Keratinocyte (primary cell): ENCODE measurements around the gene HSH2D. TPM values are rescaled to one million over a fixed set of nuclear protein-coding genes. Genes with fewer than 3 reads are reported as not detected.

Experiments used
- DNase-seq: peaks from one replicate; pipeline ENCODE4 v3.0.0-alpha.2; 2011; ENCODE audit warnings: low read depth, missing footprints, low spot score
- FAIRE-seq: peaks from 2 replicates; lab custom pipeline; 2011; peaks lifted over from hg19 to GRCh38; lab: Jason Lieb, UNC
- H2AFZ ChIP-seq: 2 replicates; pipeline ENCODE4 v1.6.0; 2012; ENCODE audit warnings: low read length, control low read depth, inconsistent platforms; ENCODE audit not compliant: control insufficient read depth
- H3K27ac ChIP-seq: 2 replicates; pipeline ENCODE4 v1.5.1; 2011; ENCODE audit warnings: low read length; ENCODE audit not compliant: control insufficient read depth, insufficient read depth
- H3K27me3 ChIP-seq: 3 replicates; pipeline ENCODE4 v1.6.0; 2011; ENCODE audit warnings: low read length; ENCODE audit not compliant: control insufficient read depth, insufficient read depth; ENCODE audit errors: extremely low read depth
- H3K36me3 ChIP-seq, 2 experiments: 2 replicates in 1 of 2; 3 replicates in 1 of 2; pipeline ENCODE4 v1.5.1; 2011; ENCODE audit warnings: low read length in 2 of 2, mild to moderate bottlenecking in 1 of 2; ENCODE audit not compliant: control insufficient read depth in 2 of 2, insufficient read depth in 2 of 2; ENCODE audit errors: extremely low read depth in 1 of 2
- H3K4me1 ChIP-seq: 3 replicates; pipeline ENCODE4 v1.5.1; 2011; ENCODE audit warnings: low read length; ENCODE audit not compliant: control insufficient read depth, insufficient read depth; ENCODE audit errors: extremely low read depth
- H3K4me2 ChIP-seq: 3 replicates; pipeline ENCODE4 v1.6.0; 2011; ENCODE audit warnings: low read depth, low read length; ENCODE audit not compliant: control insufficient read depth, insufficient read depth; ENCODE audit errors: extremely low read depth
- H3K4me3 ChIP-seq, 3 experiments: fragments of 200-600 bp in 1 of 3; sonication (generic) in 1 of 3; 2 replicates in 2 of 3; 3 replicates in 1 of 3; pipeline ENCODE4 v1.5.1; 2011 to 2016; ENCODE audit warnings: low read length in 3 of 3, mild to moderate bottlenecking in 3 of 3, control low read depth in 2 of 3, inconsistent platforms in 1 of 3, low read depth in 1 of 3, mixed read lengths in 1 of 3, mixed run types in 1 of 3, moderate library complexity in 1 of 3; ENCODE audit not compliant: control insufficient read depth in 2 of 3, insufficient read depth in 2 of 3; ENCODE audit errors: extremely low read depth in 1 of 3
- H3K79me2 ChIP-seq: 2 replicates; pipeline ENCODE4 v1.6.0; 2012; ENCODE audit warnings: low read length; ENCODE audit not compliant: control insufficient read depth, insufficient read depth
- H3K9ac ChIP-seq: 3 replicates; pipeline ENCODE4 v1.6.0; 2011; ENCODE audit warnings: low read length; ENCODE audit not compliant: control insufficient read depth, insufficient read depth; ENCODE audit errors: extremely low read depth
- H3K9me1 ChIP-seq: 3 replicates; pipeline ENCODE4 v1.6.0; 2011; ENCODE audit warnings: low read length; ENCODE audit not compliant: control insufficient read depth, insufficient read depth; ENCODE audit errors: extremely low read depth
- H3K9me3 ChIP-seq: 2 replicates; pipeline ENCODE4 v1.5.1; 2012; ENCODE audit warnings: low read depth, low read length; ENCODE audit not compliant: control insufficient read depth
- H4K20me1 ChIP-seq: 3 replicates; pipeline ENCODE4 v1.6.0; 2011; ENCODE audit warnings: low read length; ENCODE audit not compliant: control insufficient read depth, insufficient read depth; ENCODE audit errors: extremely low read depth
- CTCF ChIP-seq, 3 experiments: IDR thresholded peaks in 1 of 3; conservative IDR thresholded peaks in 1 of 3; optimal IDR thresholded peaks in 1 of 3; 2 replicates in 2 of 3; 3 replicates in 1 of 3; pipeline versions ENCODE3 to v1.5.1; 2011; ENCODE audit warnings: low read length in 3 of 3, mild to moderate bottlenecking in 3 of 3, moderate library complexity in 2 of 3, control low read depth in 1 of 3, inconsistent platforms in 1 of 3; ENCODE audit not compliant: insufficient read depth in 2 of 3; ENCODE audit errors: extremely low read depth in 1 of 3
- EZH2 ChIP-seq: IDR thresholded peaks from one replicate; pipeline ENCODE4 v1.6.1; 2012; ENCODE audit warnings: inconsistent platforms, mild to moderate bottlenecking, low read length, moderate library complexity
- dilution Hi-C: fragments of 300-500 bp; cut with MboI; formaldehyde crosslinking; loops from one replicate; pipeline ENCODE4 v1.7.0; 2020; ENCODE audit warnings: low sequenced_read_pairs; ENCODE audit not compliant: extremely low pct_ligation_motif_present
- polyA plus RNA-seq, 5 experiments: library from polyadenylated mRNA; depleted of rRNA in 3 of 5; stranded (reverse) in 3 of 5; stranded (forward) in 1 of 5; unstranded in 1 of 5; fragments of >200 nt; gene quantifications; 1 replicate in 1 of 5; 2 replicates in 3 of 5; 3 replicates in 1 of 5; pipeline versions ENCODE4 v1.2.1 to v1.2.3, GENCODE V29; 2011 to 2012; ENCODE audit warnings: missing spikeins in 2 of 5, low read depth in 1 of 5, low replicate concordance in 1 of 5

The HSH2D gene
- polyA plus RNA-seq, 1 donor (not counting 4 experiments of a cell fraction or from before 2014, with no cell fraction given): 1.1 TPM

- TF ChIP-seq CTCF (optimal IDR thresholded peaks at IDR 0.05 in 1 of 3, IDR thresholded peaks at IDR 0.05 in 1 of 3, conservative IDR thresholded peaks at IDR 0.05 in 1 of 3; ENCODE audit: extremely low read depth in 1 of 3, insufficient read depth in 2 of 3, low read length in 3 of 3): no peak
- no peak for TF ChIP-seq EZH2
- Histone ChIP-seq H3K9me1 (no peaks in the 10 kb centered on the region), H4K20me1 (no peaks in the 10 kb centered on the region), H3K79me2 (no peaks in the 10 kb centered on the region), H3K9ac (no peak overlapping the region), H3K27me3 (no peaks in the 10 kb centered on the region), H3K4me3 (no peak overlapping the region), H2AFZ (no peak overlapping the region), H3K4me1 (no peaks in the 10 kb centered on the region), H3K27ac (no peak overlapping the region), H3K36me3 (no peaks in the 10 kb centered on the region), H3K4me2 (no peak overlapping the region), H3K9me3 (no peaks in the 10 kb centered on the region)
- DNase-seq (no peak), FAIRE-seq (no peak)
- dilution Hi-C loops: no loop called here
Observed at GRCh38 chr19:16154557-16154956, 11.1 kb downstream of the HSH2D start.

GRCh38 chr19:16155128-16155527 lies 11.6 kb downstream of the HSH2D start:
- no peaks in the 10 kb centered on the region for H3K9me1 ChIP-seq
- H3K9ac ChIP-seq: no peak overlapping the region
- no peaks in the 10 kb centered on the region for H4K20me1 ChIP-seq
- no peaks in the 10 kb centered on the region for H3K27me3 ChIP-seq
- FAIRE-seq (no peak), DNase-seq (no peak)
- H3K79me2 ChIP-seq: no peaks in the 10 kb centered on the region
- no peaks in the 10 kb centered on the region for H3K9me3 ChIP-seq
- no peak overlapping the region for H2AFZ ChIP-seq
- no peaks in the 10 kb centered on the region for H3K36me3 ChIP-seq
- H3K27ac ChIP-seq: no peak overlapping the region
- TF ChIP-seq CTCF (optimal IDR thresholded peaks at IDR 0.05 in 1 of 3, IDR thresholded peaks at IDR 0.05 in 1 of 3, conservative IDR thresholded peaks at IDR 0.05 in 1 of 3; ENCODE audit: extremely low read depth in 1 of 3, insufficient read depth in 2 of 3, low read length in 3 of 3) (no peak), EZH2 (no peak)
- no peak overlapping the region for H3K4me2 ChIP-seq
- dilution Hi-C loops: no loop called here
- no peaks in the 10 kb centered on the region for H3K4me1 ChIP-seq
- no peak overlapping the region for H3K4me3 ChIP-seq
